GM12891 (cell line): Measurements from ENCODE around the gene DNAH17.

Experiments
- POLR2A ChIP-seq: IDR thresholded peaks from 2 replicates; pipeline ENCODE4 v1.6.1; 2011; ENCODE audit warnings: low read depth, low read length, control low read depth
- POLR2AphosphoS5 ChIP-seq: IDR thresholded peaks from 2 replicates; pipeline ENCODE4 v1.6.1; 2011; ENCODE audit warnings: low read depth, low read length, control low read depth
- POU2F2 ChIP-seq: IDR thresholded peaks from 2 replicates; pipeline ENCODE4 v1.6.1; 2011; ENCODE audit warnings: low read depth, mild to moderate bottlenecking, control low read depth, low read length, moderate library complexity
- SPI1 ChIP-seq: IDR thresholded peaks from 2 replicates; pipeline ENCODE4 v1.6.1; 2011; ENCODE audit warnings: low read depth, low read length, control low read depth
- TAF1 ChIP-seq: IDR thresholded peaks from 2 replicates; pipeline ENCODE4 v1.6.1; 2011; ENCODE audit warnings: low read depth, low read length, control low read depth

DNA sequence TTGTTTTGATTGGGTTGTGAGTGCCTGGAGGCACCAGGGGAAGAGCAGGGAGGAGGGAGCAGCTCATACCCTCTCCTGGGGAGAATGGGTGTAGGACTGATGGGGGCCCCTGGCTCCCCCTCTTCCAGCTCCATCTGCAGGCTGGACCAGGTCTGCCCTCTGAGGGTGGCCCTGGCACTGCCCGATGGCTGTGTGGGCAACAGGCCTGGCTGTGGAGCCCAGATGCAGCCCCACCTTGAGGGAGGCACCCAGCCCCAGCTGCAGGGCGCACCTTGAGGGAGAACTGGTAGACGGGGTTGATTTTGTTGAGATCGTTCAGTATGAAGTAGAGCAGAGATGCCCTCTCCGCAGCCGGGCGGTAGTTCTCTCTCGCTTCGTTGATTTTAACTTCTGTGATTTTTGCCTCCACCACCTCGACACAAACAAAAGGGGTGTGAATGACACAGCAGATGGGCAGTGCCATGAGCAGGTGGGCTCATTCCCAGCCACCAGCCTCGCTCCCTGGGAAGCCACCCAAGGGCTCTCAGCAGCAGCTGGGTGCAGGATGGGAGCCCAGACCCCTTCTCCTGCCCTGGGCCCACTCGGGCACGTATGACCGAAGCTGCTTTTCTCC, 127.1 kb downstream of the DNAH17 start:
- no peak for TF ChIP-seq POLR2A
- no peak for TF ChIP-seq POLR2AphosphoS5
- TF ChIP-seq SPI1 = no peak
- TF ChIP-seq TAF1 = no peak
- TF ChIP-seq POU2F2 = no peak
